NCI-H2171 (cell line): ENCODE measurements around the gene PPP1R17.

Experiments used
- DNase-seq: peaks from one replicate; lab custom pipeline; 2025; lab: John Stamatoyannopoulos, UW

Gene PPP1R17

GRCh38 chr7:31687024-31687748 is at the start of gene PPP1R17:
Gene PPP1R17 (plus strand): TSS chr7:31687215. CDS start chr7:31692442, 5,227 bp downstream.
- DNase-seq = peak; percentile 67

DNA sequence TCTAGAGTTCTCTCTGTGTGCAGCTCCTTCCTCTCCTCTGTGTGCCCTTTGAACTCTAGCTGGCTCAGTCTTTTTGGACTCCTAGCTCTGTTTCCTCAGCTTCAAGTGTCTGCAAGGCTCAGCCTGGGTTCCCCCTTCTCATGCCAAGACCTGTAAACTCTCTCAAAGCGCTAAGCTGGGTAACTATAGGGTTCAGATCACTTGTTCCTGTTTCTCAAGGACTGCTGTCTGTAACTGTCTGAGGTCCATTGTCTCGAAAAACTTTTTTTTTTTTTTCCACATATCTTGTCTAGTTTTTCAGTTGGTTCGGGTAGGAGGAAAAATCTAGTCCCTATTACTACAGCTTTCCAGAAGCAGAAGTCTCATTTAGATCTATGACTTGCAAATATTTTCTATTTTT is 46.6 kb upstream of the PPP1R17 start:
- no peak for DNase-seq

GRCh38 chr7:31642681-31643115 is 44.3 kb upstream of the PPP1R17 start:
- DNase-seq = no peak

- DNase-seq = no peak
Observed at GRCh38 chr7:31646942-31647341, 40.1 kb upstream of the PPP1R17 start.

- no peak for DNase-seq
Observed at GRCh38 chr7:31647511-31647910, 39.5 kb upstream of the PPP1R17 start.

DNA sequence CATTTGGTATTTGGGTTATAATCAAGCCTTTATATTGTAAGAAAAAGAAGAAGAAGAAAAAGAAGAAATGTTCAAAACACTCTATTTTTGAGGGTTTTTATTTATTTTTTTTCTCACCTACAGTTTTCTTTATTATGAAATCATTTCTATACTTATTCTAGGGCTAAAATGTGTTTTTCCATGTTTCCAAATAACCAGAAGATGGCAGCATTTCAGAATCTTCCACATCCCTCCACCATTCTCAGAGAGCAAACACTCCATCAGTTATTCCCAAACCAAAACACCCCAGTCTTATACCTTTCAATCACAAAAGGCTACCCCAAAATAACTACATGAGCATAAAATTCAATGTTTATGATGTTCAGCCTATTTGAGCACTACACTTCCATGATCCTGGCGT is 38.7 kb upstream of the PPP1R17 start:
- peak; percentile 5 for DNase-seq

GRCh38 chr7:31648880-31649279 is 38.1 kb upstream of the PPP1R17 start:
- no peak for DNase-seq

- no peak for DNase-seq
Observed at GRCh38 chr7:31651234-31652062, 35.6 kb upstream of the PPP1R17 start.

- DNase-seq = no peak
Observed at GRCh38 chr7:31652063-31652326, 35.0 kb upstream of the PPP1R17 start.

DNA sequence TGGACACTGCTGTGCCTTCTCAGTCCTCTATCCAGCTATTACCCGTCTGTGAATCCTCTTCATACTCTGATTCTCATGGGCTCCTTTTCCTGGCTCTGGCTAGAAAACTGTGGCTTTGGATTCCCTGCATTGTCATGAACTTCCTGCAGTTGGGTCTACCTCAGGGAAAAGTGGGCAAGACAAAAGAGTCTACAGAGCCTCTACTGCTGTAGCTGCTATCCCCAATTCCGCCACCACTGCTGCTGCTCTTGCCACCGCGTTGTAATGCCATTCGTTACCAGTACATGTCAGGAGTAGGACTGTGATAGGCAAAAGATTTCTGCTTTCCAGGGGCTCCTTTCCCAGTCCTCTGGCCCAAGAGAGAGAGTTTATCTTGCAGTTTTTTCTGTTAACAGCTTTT is 23.9 kb upstream of the PPP1R17 start:
- no peak for DNase-seq

DNA sequence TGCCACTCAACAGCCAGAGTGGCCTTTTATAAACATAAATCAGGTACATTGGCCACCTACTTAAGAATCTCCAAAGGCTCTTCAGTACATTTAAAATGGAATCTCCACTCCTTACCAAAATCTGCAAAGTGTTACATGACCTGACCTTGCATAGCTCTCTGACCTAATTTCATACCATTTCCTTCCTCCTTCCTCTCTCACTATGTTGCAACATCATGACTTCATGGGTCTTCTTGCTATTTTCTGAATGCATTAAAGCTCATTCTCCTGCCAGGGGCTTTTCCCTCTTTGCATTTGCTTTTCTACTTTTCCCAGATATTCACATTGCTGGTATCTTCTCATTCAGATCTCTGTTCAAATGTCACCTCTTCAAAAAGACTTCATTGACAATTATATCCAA is 22.1 kb upstream of the PPP1R17 start:
- no peak for DNase-seq

GRCh38 chr7:31665546-31665945 is 21.5 kb upstream of the PPP1R17 start:
- DNase-seq = no peak

DNA sequence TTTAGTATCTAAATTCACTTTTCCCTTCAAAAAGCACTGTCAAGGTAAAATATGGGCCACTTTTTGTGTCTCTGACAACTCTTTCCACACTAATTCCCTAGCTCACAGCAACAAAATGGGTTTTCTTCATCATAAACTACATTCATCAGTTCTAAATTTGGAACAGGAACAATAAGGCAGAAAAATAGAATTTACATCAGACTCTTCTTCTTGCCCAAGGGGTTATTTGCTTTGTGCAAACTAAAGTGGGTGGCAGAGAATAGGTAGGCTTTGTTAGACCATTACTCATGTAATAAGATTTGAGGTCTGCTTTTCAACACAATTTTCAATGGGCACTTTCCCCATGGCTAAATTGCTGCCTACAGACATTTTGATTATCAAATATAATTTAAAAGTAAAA is 17.6 kb upstream of the PPP1R17 start:
- DNase-seq = no peak

- DNase-seq = peak; percentile 80
Observed at GRCh38 chr7:31679574-31680305, 7.3 kb upstream of the PPP1R17 start.

DNA sequence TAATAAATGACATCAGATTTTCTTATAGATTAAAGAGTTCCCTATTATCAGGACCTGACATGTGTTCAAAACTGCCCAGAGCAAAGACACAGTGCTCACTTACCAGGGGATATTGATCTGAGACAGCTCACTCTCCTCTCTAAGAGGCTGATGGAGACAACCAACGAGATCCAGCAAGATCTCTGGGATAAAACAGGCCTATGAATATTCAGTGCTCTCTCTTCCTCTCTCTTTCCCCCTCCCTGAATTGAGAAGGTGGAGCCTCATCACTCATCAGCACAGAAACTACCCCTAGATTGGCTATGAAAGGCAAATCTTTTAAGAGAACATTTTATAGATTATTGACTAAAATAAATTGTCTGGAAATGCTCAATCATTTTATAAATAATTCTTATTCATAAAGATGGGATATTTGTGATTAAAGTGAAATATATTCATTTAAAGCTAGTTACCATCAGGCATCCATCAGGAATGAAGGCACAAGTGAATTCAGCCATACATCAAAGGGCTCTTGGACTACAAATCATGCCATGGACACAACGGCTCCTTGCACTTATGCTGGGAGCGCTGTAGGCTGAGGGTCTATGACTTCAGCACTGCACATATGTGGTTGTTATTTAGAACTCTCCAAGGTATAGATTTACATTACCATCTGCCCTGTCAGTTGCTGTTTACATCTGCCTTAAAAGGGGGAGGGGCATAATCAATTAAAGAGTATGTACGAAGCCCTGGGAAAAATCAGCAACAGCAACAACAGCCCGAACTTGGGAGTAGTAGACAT is 3.4 kb upstream of the PPP1R17 start:
- peak; percentile 95 for DNase-seq

GRCh38 chr7:31688372-31688771 is 1.4 kb downstream of the PPP1R17 start:
- no peak for DNase-seq

GRCh38 chr7:31688996-31689395 is 2.0 kb downstream of the PPP1R17 start:
- no peak for DNase-seq

- no peak for DNase-seq
Observed at GRCh38 chr7:31690935-31691334, 3.9 kb downstream of the PPP1R17 start.

- peak; percentile 66 for DNase-seq
Observed at GRCh38 chr7:31692451-31692850, 5.4 kb downstream of the PPP1R17 start.

DNA sequence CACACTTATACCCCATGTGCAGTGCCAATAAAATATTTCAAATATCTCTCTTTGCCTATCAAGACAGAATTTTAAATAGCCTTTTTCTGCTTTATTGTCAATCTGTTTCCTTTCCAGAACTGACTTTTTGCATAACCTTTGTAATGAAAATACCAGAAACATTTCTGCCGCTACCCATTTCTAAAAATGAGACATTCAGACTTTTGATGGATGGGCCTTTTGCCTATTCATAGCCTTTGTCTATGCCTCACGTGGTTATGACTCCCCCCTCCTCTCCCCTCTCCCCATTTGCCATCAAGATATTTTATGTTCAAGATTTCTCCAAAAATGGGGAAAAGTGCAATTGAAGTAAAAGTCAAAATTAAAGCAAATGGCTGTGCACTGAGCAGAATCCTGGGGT is 5.9 kb downstream of the PPP1R17 start:
- no peak for DNase-seq

GRCh38 chr7:31695859-31696614 is 9.0 kb downstream of the PPP1R17 start:
- DNase-seq = no peak
